ENCODE measurements around the gene F7. TPM values are rescaled to one million over a fixed set of nuclear protein-coding genes. Genes with fewer than 3 reads are reported as not detected.

The F7 gene
- total RNA-seq, 4 donors from 2014 or later = 0.69 TPM; not detected in 3

- TF ChIP-seq CTCF (IDR thresholded peaks at IDR 0.05) = no peak
- TF ChIP-seq POLR2A (IDR thresholded peaks at IDR 0.05) = no peak
- Histone ChIP-seq H3K27ac (no peak overlapping the region), H3K9me3 (no peaks in the 10 kb centered on the region), H3K27me3 (no peaks in the 10 kb centered on the region), H3K36me3 (no peaks in the 10 kb centered on the region), H3K4me1 (no peaks in the 10 kb centered on the region), H3K4me3 (no peak overlapping the region)
- intact Hi-C loops (cut with DNase I; ENCODE audit: low total_unique reads) = no loop called here
- DNase-seq = no peak
Measured at GRCh38 chr13:113059891-113060290, 45.7 kb upstream of the F7 start.

- intact Hi-C loops (cut with DNase I; ENCODE audit: low total_unique reads) = no loop called here
- DNase-seq = no peak
- no peaks in the 10 kb centered on the region for H3K4me1 ChIP-seq
- no peaks in the 10 kb centered on the region for H3K9me3 ChIP-seq
- TF ChIP-seq CTCF (IDR thresholded peaks at IDR 0.05) (no peak), POLR2A (IDR thresholded peaks at IDR 0.05) (no peak)
- H3K4me3 ChIP-seq = no peak overlapping the region
- H3K36me3 ChIP-seq = no peaks in the 10 kb centered on the region
- no peak overlapping the region for H3K27ac ChIP-seq
- no peaks in the 10 kb centered on the region for H3K27me3 ChIP-seq
Measured at GRCh38 chr13:113060557-113061270, 44.9 kb upstream of the F7 start.

DNA sequence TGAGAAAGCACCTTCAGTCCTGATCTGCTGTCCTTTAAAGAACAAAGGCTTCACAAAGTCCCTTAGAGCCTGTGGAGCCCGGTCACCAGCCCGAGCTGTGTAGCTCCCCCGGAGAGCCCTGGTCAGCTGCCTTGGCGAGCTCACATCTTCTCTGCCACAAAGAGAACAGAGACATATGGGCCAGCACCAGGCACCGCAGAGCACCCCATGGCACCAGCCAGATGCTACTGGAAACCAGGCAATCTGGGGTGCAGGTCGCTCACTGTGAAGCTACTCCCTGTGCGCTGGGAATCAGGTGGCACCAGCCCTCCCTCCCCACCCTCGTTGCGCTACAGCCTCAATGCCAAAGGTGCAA lies 44.3 kb upstream of the F7 start:
- intact Hi-C loops (cut with DNase I; ENCODE audit: low total_unique reads) = no loop called here
- DNase-seq = no peak
- no peaks in the 10 kb centered on the region for H3K27me3 ChIP-seq
- H3K27ac ChIP-seq = no peak overlapping the region
- H3K9me3 ChIP-seq = no peaks in the 10 kb centered on the region
- TF ChIP-seq CTCF (IDR thresholded peaks at IDR 0.05) (no peak), POLR2A (IDR thresholded peaks at IDR 0.05) (no peak)
- no peaks in the 10 kb centered on the region for H3K4me1 ChIP-seq
- no peak overlapping the region for H3K4me3 ChIP-seq
- H3K36me3 ChIP-seq = no peaks in the 10 kb centered on the region

DNA sequence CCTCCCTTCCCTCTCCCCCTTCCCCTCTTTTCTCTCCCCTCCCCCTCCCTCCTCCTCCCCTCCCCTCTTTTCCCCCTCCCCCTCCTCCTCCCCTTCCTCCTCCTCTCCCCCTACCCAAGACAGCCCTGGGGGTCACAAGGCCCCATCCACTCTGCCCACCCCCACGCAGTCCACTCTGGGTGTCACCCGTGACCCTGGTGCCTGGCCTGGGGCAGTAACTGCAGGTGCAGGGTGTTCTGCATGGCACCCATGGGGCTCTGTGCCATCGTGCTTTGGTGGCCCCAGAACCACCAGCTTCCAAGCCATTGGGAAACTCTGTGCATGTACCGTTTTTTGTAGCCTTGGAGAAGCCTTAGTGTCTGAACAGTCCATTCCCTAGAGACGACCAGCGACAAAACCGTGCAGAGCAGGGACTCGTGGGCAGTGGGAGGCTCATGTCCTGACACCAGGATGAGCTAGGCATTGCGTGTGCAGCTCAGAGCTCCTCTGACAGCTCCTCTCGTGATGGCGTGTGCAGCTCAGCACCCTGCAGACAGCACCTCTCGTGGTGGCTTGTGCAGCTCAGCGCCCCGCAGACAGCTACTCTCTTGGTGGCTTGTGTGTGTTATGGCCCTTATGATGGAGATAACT lies 43.7 kb upstream of the F7 start:
- Histone ChIP-seq H3K9me3 (no peaks in the 10 kb centered on the region), H3K27ac (no peak overlapping the region), H3K36me3 (no peaks in the 10 kb centered on the region), H3K4me3 (no peak overlapping the region), H3K27me3 (no peaks in the 10 kb centered on the region), H3K4me1 (no peaks in the 10 kb centered on the region)
- DNase-seq = no peak
- intact Hi-C loops (cut with DNase I; ENCODE audit: low total_unique reads) = no loop called here
- TF ChIP-seq POLR2A (IDR thresholded peaks at IDR 0.05) = no peak
- TF ChIP-seq CTCF (IDR thresholded peaks at IDR 0.05) = no peak

DNA sequence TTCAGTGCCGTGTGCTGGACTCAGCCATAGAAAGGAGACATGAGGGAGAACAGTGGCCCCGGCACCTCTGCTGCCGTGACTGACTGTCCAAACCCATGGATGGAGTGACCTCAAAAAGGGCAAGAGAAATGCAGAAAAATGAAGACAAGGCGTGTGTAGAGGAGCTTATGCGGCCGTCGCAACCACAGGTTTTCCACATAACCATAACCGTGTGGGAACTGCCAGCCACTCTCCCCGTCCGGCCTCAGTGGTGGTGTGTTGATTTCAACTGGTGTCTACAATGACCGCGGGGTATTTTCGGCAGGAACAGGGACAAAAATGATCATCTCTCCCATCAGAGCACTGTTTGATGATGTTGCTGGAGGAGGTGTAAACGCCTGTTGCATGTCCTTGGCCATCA lies 42.9 kb upstream of the F7 start:
- Histone ChIP-seq H3K36me3 (no peaks in the 10 kb centered on the region), H3K4me3 (no peak overlapping the region), H3K27me3 (no peaks in the 10 kb centered on the region), H3K4me1 (no peaks in the 10 kb centered on the region), H3K9me3 (no peaks in the 10 kb centered on the region), H3K27ac (no peak overlapping the region)
- intact Hi-C loops (cut with DNase I; ENCODE audit: low total_unique reads) = no loop called here
- no peak for TF ChIP-seq CTCF (IDR thresholded peaks at IDR 0.05)
- no peak for TF ChIP-seq POLR2A (IDR thresholded peaks at IDR 0.05)
- no peak for DNase-seq
